Right lung (tissue), 5 donors: Measurements from ENCODE around the gene KLHL29. TPM values are rescaled to one million over a fixed set of nuclear protein-coding genes. Genes with fewer than 3 reads are reported as not detected.

ENCODE experiments used
- DNase-seq, 2 donors: peaks; one replicate each; pipeline ENCODE4 v3.0.0-alpha.2; 2013
- polyA plus RNA-seq, 5 donors: library from polyadenylated mRNA; unstranded; fragments of 120-200 nt; gene quantifications; one replicate each; pipeline versions ENCODE4 v1.2.1 to v1.2.3, GENCODE V29; 2013; ENCODE audit warnings: inconsistent platforms in 1 of 5, low replicate concordance in 1 of 5; ENCODE audit not compliant: insufficient read length in 5 of 5, insufficient read depth in 1 of 5

KLHL29 gene
- polyA plus RNA-seq, 5 donors = 1.6 to 2.7 (median 2.1) TPM

DNA sequence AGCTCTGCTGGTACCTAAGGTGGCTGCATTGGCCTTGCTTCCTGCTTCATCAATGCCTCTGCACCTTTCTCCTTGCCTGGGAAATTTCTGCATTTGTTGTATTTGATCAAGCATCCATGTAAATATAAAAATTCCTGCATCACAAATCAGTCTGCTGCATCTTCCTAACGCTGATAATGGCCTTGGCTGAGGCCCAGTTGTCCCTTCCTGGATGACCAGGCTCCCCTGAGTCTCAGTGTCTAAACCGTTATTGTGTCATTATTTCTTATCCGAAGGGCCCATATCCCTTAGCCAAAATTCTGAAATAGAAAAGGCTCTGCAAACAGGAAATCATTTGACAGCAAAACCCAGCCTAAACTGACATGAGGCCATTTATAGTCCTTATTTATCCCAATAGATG is 62.4 kb downstream of the KLHL29 start:
- DNase-seq = no peak

DNA sequence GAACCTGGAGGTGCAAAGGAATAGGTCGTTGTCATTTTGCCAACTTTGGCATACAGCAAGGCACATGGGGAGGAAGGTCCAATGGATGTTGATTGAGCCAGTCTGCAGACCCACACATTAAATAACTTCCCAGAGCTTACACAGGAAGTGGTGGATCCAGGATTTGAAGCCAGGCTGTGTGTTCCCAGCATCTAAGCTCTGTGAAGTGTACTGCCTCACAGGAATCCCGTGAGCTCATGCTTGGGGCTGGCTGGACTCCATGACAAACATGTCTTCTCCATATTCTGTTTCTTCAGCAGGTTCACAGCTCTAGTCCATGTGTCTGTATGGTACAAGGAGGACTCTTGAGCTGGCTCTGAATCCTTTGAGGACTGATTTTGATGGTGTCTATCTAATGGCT is 63.9 kb downstream of the KLHL29 start:
- DNase-seq = no peak

GRCh38 chr2:23449413-23449812 is 64.4 kb downstream of the KLHL29 start:
- no peak for DNase-seq

- DNase-seq = peak; percentile 29 to 45
Observed at GRCh38 chr2:23449831-23450331, 64.9 kb downstream of the KLHL29 start.

- DNase-seq = no peak
Observed at GRCh38 chr2:23452372-23452771, 67.4 kb downstream of the KLHL29 start.

- no peak for DNase-seq
Observed at GRCh38 chr2:23452853-23453420, 68.0 kb downstream of the KLHL29 start.

DNA sequence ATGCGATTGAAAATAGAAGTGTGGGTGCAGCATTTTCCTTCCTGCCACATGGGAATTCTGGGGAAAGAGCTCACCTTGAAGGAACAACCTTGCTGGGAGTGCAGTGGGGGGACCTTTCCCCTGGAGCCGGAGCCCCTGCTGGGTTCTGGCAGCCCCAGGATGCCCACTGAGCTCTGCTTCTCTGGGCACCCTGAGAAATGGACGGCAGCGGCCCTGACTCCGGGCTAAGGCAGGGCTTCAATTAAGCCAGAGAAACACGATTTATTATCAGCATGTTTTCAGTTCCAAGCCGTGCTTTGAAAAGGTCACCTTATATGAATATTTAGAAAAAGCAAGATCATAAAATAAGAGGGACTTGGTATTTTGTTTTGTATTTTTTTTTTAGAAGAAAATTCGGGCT is 68.5 kb downstream of the KLHL29 start:
- DNase-seq = no peak

GRCh38 chr2:23453836-23454460 is 69.0 kb downstream of the KLHL29 start:
- no peak for DNase-seq

GRCh38 chr2:23454501-23455120 is 69.6 kb downstream of the KLHL29 start:
- DNase-seq = no peak

DNA sequence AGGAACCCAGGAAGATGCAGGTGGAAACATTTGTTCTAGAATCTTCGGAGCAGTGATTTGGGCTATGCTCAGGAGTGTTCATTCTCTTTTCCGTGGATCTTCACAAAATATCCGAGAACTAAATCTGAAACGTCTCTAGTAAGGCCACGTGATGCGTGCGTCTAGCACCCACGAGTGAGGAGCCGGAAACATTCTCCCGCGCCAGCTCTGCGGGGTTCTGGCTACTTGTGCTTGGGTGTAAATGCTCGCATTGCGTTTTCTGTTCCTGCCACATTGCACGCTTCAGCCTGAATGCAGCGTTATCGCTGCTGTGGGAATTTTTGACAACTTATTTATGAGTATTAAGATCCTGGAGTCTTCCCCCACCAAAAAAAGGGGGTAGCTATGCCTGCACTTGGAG is 71.4 kb downstream of the KLHL29 start:
- no peak for DNase-seq

DNA sequence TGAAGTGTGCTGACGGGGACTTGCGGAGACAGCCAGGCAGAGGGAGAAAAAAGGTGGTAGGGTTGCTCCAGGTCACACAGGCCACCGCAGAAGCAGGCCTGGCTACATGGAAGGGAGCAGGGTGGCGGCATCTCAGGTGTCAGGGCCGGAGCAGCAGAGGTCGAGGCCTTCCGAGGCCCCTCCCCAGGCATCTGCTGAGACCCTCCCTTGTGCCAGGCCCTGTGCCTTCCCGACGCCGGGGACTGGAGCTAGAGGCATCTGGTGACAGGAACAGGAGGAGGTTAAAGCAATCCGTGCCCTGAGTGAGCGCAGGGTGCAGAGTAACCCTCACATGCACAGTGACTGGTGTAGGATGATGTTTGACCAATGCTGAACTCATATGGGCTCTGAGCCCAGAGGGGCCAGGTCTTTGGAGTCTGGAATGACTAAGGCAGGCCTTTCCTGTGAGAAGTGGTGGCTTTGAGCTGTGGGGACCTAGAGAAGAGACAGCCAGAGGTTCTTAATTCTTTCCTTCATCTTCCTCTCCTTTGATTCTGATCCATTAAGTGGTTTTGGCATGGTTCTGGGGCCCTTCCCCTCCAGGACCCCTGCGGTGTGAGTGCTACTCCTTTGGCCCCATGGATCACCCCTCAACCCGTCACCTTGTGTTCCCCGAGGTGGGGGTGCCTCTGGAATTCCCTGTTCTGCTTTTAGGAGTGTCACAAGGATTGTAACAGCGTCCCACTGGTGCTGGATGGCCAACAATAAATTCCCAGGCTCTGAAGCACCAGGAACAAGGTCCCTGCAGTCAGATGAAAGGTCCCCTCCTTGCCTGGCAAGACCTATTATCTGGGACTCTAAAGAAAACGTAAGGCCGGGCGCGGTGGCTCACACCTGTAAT is 72.1 kb downstream of the KLHL29 start:
- DNase-seq = no peak

DNA sequence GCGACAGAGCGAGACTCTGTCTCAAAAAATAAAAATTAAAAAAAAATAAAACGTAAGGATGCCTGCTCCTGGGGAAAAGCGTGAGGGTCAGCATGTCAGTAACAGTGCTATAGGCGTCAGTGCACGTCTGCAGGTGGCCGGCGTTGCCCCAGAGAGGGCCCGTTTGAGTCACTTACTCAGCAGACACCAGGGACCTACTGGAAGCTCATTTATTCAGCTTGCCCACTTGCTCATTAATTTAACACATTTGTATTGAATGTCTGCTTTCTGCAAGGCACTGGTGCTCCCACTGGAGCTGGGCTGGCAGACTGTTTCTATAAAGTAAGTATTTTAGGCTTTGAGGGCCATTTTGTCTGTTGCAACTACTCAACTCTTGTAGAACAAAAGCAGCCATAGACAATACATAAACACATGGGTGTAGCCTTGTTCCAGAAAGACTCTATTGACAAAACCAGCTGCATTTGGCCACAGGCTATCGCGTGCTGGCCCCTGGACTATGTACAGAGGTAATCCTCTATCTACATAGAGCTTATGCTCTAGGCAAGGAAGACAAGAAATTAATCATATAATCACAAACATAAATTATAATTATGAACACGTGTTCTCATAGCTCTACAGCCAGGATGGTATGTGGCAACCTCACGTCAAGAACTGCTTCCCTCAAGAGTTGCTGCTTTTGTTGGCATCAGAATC is 73.2 kb downstream of the KLHL29 start:
- DNase-seq = no peak

DNA sequence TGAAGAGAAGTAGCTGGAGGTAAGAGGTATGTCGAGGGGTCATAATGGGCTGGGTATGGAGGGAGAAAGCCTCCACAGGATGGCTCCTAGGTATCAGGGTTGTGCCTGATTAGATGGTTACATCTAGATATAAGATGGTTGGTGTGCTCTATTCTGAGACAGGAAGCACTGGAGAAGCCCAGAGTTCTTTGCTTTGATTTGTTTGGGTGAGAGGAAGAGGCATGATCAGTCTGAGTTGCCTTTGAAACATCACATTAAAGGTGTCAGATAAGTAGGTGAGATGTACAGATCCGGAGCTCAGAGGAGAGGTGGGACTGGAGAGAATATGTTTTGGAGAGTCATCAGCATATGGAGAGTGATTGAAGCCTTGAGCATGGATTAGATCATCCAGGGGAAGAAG is 74.1 kb downstream of the KLHL29 start:
- no peak for DNase-seq

DNA sequence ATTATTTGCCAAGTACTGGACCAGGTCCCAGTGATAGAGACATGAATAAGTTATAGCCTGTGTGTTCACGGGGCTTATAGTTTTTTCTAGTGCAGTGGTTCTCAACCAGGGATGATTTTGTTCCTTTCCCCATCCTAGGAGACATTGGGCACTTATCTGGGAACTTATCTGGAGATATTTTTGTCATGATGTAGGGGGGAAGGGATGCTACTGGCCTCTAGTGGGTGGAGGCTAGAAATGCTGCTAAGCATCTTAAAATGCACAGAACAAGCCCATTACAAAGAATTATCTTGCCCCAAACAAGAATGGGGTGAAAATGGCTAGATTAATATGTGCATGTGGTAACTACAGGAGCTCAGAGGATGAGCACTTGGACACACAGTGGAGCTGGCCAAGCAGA is 75.2 kb downstream of the KLHL29 start:
- no peak for DNase-seq

DNA sequence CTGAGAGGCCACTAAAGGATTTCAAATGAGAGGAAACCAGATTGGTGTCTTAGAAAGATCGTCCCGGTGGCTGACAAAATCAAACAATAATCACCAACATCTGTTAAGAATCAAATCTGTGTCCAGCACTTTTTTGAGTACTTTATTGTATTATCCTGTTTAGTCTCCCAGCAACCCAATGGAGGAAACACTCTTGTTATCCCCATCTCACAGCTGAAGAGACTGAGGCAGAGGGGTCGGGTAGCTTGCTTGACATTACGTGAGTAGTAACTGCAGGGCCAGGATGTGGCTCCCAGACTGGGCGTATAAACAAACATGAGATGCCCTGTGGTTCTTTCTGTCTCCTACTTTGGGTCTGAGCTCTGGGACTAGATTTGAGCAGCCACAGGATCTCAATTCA is 76.0 kb downstream of the KLHL29 start:
- DNase-seq = no peak

GRCh38 chr2:23464156-23464555 is 79.2 kb downstream of the KLHL29 start:
- DNase-seq = no peak

DNA sequence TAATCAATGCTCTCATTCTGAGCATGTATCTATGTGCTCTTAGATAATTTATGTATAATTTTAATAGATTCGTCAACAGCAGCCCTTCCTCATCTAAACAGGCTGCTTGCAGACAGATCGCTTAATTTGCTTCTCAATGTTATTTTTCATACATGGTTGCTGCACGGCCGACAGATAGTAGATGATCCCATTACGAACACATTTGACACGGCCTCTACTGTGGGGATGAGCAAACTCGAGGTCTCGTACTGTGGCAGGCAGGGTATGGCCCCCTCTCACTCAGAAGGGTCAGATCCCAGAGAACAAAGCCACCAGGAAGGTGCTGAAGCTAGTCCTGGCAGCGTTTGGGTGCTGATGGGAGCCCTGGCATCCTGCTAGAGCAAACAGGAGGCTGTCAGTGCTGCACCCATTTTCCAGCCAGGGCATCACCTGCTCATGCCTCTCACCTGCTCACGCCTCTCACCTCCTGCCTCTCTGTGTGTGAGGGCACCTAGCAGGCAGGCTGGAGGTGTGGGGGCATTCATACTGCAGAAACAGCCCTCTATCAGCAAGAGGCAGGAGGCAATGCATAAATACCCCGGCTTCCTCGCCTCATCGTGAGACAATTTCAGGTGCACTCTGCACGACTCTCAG is 80.0 kb downstream of the KLHL29 start:
- no peak for DNase-seq

GRCh38 chr2:23465936-23466335 is 81.0 kb downstream of the KLHL29 start:
- no peak for DNase-seq

GRCh38 chr2:23467618-23468017 is 82.6 kb downstream of the KLHL29 start:
- DNase-seq = no peak

DNA sequence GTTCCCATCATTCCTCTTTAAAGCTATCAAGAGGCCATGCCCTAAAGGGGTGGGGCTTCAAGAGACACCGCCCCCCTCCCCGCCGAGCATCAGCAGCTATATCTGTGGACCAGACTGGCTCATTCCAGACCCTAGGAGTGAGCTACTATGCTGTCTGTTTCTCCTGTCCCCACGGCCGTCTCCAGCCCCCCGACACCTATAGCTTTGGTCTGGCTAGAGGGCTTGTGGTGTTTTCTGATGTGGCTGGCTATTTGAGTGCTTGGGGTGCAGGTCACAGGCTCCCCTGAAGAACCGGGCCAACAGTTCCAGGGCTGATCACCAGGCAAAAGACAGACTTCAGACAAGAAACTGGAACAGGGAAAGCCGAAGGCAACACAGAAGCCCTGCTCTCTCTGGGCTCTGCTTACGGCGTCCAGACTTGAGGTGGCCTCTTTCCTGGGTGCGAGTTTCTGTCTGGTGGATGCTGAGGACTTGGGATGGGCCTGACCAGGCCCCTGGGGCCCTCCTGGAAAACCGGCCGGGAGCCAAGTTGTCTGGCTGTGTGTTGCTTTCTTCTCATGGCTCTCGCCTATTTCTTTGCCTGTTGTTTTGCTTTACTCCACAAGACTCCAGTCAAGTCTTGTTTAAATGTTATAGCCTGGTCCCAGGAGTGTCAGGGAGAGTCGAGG is 83.6 kb downstream of the KLHL29 start:
- DNase-seq = no peak

DNA sequence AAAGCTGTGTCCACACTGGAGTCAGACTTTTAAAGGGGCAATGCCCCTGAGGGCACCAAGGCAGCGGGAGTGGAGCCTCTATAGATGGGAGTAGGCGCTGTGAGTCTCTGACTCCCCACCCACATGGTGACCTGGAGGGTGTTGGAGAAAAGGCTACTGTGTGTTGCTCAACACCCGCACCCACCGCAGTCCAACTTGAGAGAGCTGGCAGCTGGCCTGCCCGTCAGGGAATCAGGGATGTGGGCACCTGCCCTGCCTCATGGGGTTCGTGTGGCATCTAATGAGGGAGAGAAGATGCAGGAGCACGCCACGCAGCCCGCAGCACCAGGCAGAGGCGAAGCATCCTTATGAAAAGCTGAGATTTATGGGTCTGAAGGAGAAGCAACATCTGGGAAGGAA is 84.2 kb downstream of the KLHL29 start:
- DNase-seq = no peak
